ENCODE measurements around the gene TEKT5. TPM values are rescaled to one million over a fixed set of nuclear protein-coding genes. Genes with fewer than 3 reads are reported as not detected.

TEKT5 gene
- total RNA-seq, 1 donor from 2014 or later = not detected

DNA sequence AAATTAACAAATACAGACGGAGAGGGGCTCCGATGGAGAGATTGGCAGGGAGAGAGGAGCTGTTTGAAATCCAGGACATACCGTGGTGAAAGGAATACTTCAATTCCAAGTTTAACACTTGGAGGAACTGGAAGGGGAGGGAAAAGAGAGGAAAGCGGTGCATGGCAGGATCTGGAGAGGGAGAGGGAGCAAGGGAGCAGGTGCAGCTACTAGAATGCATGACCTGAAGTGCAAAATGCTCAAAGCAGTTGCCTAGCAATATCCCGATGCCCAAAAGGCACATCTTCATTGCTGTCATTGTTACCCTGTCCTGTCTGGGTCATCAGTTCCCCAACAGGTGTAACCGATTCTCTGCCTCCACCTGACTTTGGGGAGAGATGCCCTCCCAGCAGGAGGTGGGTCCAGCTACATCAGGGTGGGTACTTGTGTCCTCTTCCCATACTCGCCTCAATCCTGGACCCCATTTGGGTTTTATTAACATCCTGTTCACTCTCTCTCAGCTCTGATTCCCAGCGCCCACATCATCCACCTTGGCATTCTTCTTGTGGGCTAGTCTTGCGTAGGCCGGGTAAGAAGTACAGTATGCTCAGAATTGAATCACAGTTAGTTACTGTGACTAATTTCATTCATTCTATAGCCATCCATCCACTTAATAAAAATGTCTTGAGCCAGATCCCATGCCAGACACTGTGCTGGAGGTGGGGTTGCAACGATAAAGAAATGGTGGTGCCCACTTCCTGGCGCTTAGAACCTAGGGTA, 76.9 kb downstream of the TEKT5 start:
- Mint-ChIP-seq H3K9me3 (no peaks in the 10 kb centered on the region), H3K4me3 (ENCODE audit: low read depth) (no peak overlapping the region), H3K27me3 (ENCODE audit: low read depth) (peaks cover 7% of the 10 kb centered on the region), H3K27ac (no peak overlapping the region), H3K36me3 (ENCODE audit: low read depth) (no peaks in the 10 kb centered on the region), H3K4me1 (ENCODE audit: low read depth) (peaks cover 6% of the 10 kb centered on the region)
- intact Hi-C loops (cut with micrococcal nuclease) = no loop called here
- DNase-seq (ENCODE audit: low spot score) = no peak

- intact Hi-C loops (cut with micrococcal nuclease) = no loop called here
- Mint-ChIP-seq H3K4me3 (ENCODE audit: low read depth) (no peak overlapping the region), H3K4me1 (ENCODE audit: low read depth) (peaks cover 6% of the 10 kb centered on the region), H3K27me3 (ENCODE audit: low read depth) (peaks cover 7% of the 10 kb centered on the region), H3K27ac (no peak overlapping the region), H3K36me3 (ENCODE audit: low read depth) (no peaks in the 10 kb centered on the region), H3K9me3 (no peaks in the 10 kb centered on the region)
- DNase-seq (ENCODE audit: low spot score) = no peak
These were observed 77.7 kb downstream of the TEKT5 start for GRCh38 chr16:10616756-10617640.

DNA sequence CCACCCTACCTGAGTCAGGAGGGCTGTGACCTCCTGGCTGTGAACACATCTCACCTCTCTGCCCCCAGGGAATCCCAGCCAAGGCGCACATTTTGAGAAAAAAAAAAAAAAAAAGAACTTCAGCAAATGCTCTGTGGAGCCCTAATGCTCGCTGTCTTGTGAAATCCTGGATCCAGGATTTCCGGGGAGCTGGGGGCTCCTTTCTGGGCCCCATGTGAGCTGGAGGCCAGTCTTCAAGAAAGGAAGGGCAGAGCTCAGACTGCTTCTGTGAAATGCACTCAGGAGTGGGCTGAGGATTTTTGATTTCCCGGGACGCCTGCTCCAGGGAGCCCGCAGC, 78.3 kb downstream of the TEKT5 start:
- intact Hi-C loops (cut with micrococcal nuclease) = no loop called here
- DNase-seq (ENCODE audit: low spot score) = no peak
- H3K9me3 Mint-ChIP-seq = no peaks in the 10 kb centered on the region
- no peaks in the 10 kb centered on the region for H3K36me3 Mint-ChIP-seq (ENCODE audit: low read depth)
- peaks cover 7% of the 10 kb centered on the region for H3K27me3 Mint-ChIP-seq (ENCODE audit: low read depth)
- H3K4me1 Mint-ChIP-seq (ENCODE audit: low read depth) = peaks cover 6% of the 10 kb centered on the region
- H3K27ac Mint-ChIP-seq = no peak overlapping the region
- H3K4me3 Mint-ChIP-seq (ENCODE audit: low read depth) = no peak overlapping the region

DNA sequence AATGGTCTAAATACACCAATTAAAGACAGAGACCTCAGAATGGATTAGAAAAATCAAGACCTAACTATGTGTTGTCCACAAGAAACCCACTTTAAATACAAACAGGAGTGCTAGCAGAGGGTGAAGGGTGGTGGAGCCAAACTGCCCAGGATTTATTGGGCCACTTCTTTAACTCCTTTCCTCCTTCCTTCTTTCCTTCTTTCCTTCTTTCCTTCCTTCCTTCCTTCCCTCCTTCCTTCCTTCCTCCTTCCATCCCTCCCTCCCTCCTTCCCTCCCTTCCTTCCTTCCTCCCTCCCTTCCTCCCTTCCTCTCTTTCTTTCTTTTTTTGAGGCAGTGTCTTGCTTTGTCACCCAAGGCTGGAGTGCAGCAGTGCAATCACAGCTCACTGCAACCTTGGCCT, 80.0 kb downstream of the TEKT5 start:
- intact Hi-C loops (cut with micrococcal nuclease) = no loop called here
- DNase-seq (ENCODE audit: low spot score) = no peak
- Mint-ChIP-seq H3K4me1 (ENCODE audit: low read depth) (peaks cover 3% of the 10 kb centered on the region), H3K27ac (no peak overlapping the region), H3K36me3 (ENCODE audit: low read depth) (no peaks in the 10 kb centered on the region), H3K9me3 (no peaks in the 10 kb centered on the region), H3K27me3 (ENCODE audit: low read depth) (peaks cover 7% of the 10 kb centered on the region), H3K4me3 (ENCODE audit: low read depth) (no peak overlapping the region)

- intact Hi-C loops (cut with micrococcal nuclease) = no loop called here
- Mint-ChIP-seq H3K27ac (no peak overlapping the region), H3K4me3 (ENCODE audit: low read depth) (no peak overlapping the region), H3K36me3 (ENCODE audit: low read depth) (no peaks in the 10 kb centered on the region), H3K9me3 (no peaks in the 10 kb centered on the region), H3K27me3 (ENCODE audit: low read depth) (peaks cover 7% of the 10 kb centered on the region), H3K4me1 (ENCODE audit: low read depth) (no peaks in the 10 kb centered on the region)
- DNase-seq (ENCODE audit: low spot score) = no peak
These were observed 80.8 kb downstream of the TEKT5 start for GRCh38 chr16:10613785-10614485.

- DNase-seq (ENCODE audit: low spot score) = no peak
These were observed 82.0 kb downstream of the TEKT5 start for GRCh38 chr16:10612649-10613179.

GRCh38 chr16:10611825-10612342, 82.8 kb downstream of the TEKT5 start:
- no peaks in the 10 kb centered on the region for H3K36me3 Mint-ChIP-seq (ENCODE audit: low read depth)
- H3K4me3 Mint-ChIP-seq (ENCODE audit: low read depth) = no peak overlapping the region
- H3K27me3 Mint-ChIP-seq (ENCODE audit: low read depth) = peaks cover under 1% of the 10 kb centered on the region
- intact Hi-C loops (cut with micrococcal nuclease) = no loop called here
- DNase-seq (ENCODE audit: low spot score) = no peak
- H3K9me3 Mint-ChIP-seq = no peaks in the 10 kb centered on the region
- H3K27ac Mint-ChIP-seq = no peak overlapping the region
- H3K4me1 Mint-ChIP-seq (ENCODE audit: low read depth) = no peaks in the 10 kb centered on the region

More at GRCh38 chr16:10612649-10613179, 82.0 kb downstream of the TEKT5 start:
- Mint-ChIP-seq H3K27me3 (ENCODE audit: low read depth) (no peaks in the 10 kb centered on the region), H3K4me3 (ENCODE audit: low read depth) (no peak overlapping the region), H3K9me3 (no peaks in the 10 kb centered on the region), H3K36me3 (ENCODE audit: low read depth) (no peaks in the 10 kb centered on the region), H3K4me1 (ENCODE audit: low read depth) (no peaks in the 10 kb centered on the region), H3K27ac (no peak overlapping the region)
- intact Hi-C loops (cut with micrococcal nuclease) = no loop called here

DNA sequence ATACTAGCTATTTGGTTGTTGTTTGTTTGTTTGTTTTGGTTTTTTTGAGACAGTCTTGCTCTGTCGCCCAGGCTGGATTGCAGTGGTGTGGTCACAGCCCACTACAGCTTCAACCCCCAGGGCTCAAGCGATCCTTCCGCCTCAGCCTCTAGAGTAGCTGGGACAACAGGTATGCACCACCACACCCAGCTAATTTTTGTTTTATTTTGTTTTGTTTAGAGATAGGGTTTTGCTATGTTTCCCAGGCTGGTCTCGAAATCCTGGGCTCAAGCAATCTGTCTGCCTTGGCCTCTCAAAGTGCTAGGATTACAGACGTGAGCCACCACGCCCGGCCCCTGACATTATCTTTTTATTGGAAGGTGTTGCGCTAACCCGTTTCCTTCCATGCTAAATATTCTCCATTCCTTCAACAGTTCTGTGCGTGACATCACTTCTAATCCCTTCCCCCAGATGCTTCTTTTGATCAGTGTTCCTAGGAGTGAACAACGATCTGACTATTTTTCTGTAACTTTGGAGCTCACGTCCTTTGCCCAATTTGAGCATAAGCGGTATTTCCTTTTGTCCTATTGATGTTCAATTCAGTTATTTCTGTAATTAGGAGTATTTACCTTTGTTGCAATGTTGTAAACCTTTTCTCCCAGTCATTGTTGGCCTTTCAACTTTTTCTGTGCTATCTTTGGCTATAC, 84.1 kb downstream of the TEKT5 start:
- H3K4me3 Mint-ChIP-seq (ENCODE audit: low read depth) = no peak overlapping the region
- no peaks in the 10 kb centered on the region for H3K4me1 Mint-ChIP-seq (ENCODE audit: low read depth)
- H3K9me3 Mint-ChIP-seq = no peaks in the 10 kb centered on the region
- no peaks in the 10 kb centered on the region for H3K36me3 Mint-ChIP-seq (ENCODE audit: low read depth)
- peaks cover 1% of the 10 kb centered on the region for H3K27me3 Mint-ChIP-seq (ENCODE audit: low read depth)
- no peak for DNase-seq (ENCODE audit: low spot score)
- intact Hi-C loops (cut with micrococcal nuclease) = no loop called here
- no peak overlapping the region for H3K27ac Mint-ChIP-seq

GRCh38 chr16:10609402-10609774, 85.3 kb downstream of the TEKT5 start:
- H3K4me3 Mint-ChIP-seq (ENCODE audit: low read depth) = no peak overlapping the region
- peaks cover 1% of the 10 kb centered on the region for H3K27me3 Mint-ChIP-seq (ENCODE audit: low read depth)
- no peak overlapping the region for H3K27ac Mint-ChIP-seq
- no peaks in the 10 kb centered on the region for H3K9me3 Mint-ChIP-seq
- no peaks in the 10 kb centered on the region for H3K4me1 Mint-ChIP-seq (ENCODE audit: low read depth)
- DNase-seq (ENCODE audit: low spot score) = no peak
- no peaks in the 10 kb centered on the region for H3K36me3 Mint-ChIP-seq (ENCODE audit: low read depth)
- intact Hi-C loops (cut with micrococcal nuclease) = no loop called here

- Mint-ChIP-seq H3K4me3 (ENCODE audit: low read depth) (no peak overlapping the region), H3K27ac (no peak overlapping the region), H3K36me3 (ENCODE audit: low read depth) (no peaks in the 10 kb centered on the region), H3K27me3 (ENCODE audit: low read depth) (peaks cover 1% of the 10 kb centered on the region), H3K4me1 (ENCODE audit: low read depth) (no peaks in the 10 kb centered on the region), H3K9me3 (no peaks in the 10 kb centered on the region)
- intact Hi-C loops (cut with micrococcal nuclease) = no loop called here
- DNase-seq (ENCODE audit: low spot score) = no peak
These were observed 85.9 kb downstream of the TEKT5 start for GRCh38 chr16:10608687-10609401.

DNA sequence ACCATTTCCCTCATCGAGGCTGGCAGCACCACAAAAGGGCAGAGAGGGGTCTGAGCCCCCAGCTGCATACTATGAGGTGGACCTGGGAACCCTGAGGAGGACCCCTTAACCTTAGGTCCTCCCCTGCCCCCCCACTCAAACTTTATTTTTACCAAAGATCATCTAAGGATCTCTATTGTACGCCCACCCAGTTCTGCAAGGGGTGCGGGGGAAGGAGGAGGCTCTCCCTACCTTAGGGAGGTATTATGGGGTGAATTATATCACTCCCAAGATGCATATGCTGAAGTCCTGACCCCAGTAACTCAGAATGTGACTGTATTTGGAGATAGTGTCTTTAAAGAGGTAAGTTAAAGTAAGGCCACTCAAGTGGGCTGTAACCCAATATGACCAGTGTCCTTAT, 87.6 kb downstream of the TEKT5 start:
- no peaks in the 10 kb centered on the region for H3K36me3 Mint-ChIP-seq (ENCODE audit: low read depth)
- H3K27me3 Mint-ChIP-seq (ENCODE audit: low read depth) = peaks cover 1% of the 10 kb centered on the region
- H3K4me3 Mint-ChIP-seq (ENCODE audit: low read depth) = no peak overlapping the region
- no peak overlapping the region for H3K27ac Mint-ChIP-seq
- intact Hi-C loops (cut with micrococcal nuclease) = no loop called here
- H3K4me1 Mint-ChIP-seq (ENCODE audit: low read depth) = no peaks in the 10 kb centered on the region
- no peaks in the 10 kb centered on the region for H3K9me3 Mint-ChIP-seq
- DNase-seq (ENCODE audit: low spot score) = no peak

GRCh38 chr16:10606607-10607006, 88.1 kb downstream of the TEKT5 start:
- intact Hi-C loops (cut with micrococcal nuclease) = no loop called here
- Mint-ChIP-seq H3K27me3 (ENCODE audit: low read depth) (peaks cover 1% of the 10 kb centered on the region), H3K36me3 (ENCODE audit: low read depth) (no peaks in the 10 kb centered on the region), H3K4me3 (ENCODE audit: low read depth) (no peak overlapping the region), H3K27ac (no peak overlapping the region), H3K9me3 (no peaks in the 10 kb centered on the region), H3K4me1 (ENCODE audit: low read depth) (no peaks in the 10 kb centered on the region)
- no peak for DNase-seq (ENCODE audit: low spot score)

All from activated T-helper 2 cell treated with anti-CD3 and anti-CD28 coated beads, Interferon-gamma antibody, Interleukin-2, Interleukin-4, amounts not matched to agents 10 μg/mL and 5 μg/mL and 100 μg/mL, durations not matched to agents 14 hours and 24 hours and 36 hours (primary cell).